GF-D8 (cell line): ENCODE data around the gene JMJD4.

Experiments
- DNase-seq: peaks from one replicate; lab custom pipeline; 2025; lab: John Stamatoyannopoulos, UW

The JMJD4 gene

GRCh38 chr1:227768640-227769039 is 33.5 kb upstream of the JMJD4 start:
- no peak for DNase-seq

GRCh38 chr1:227768125-227768439 is 33.0 kb upstream of the JMJD4 start:
- DNase-seq, result no peak

DNA sequence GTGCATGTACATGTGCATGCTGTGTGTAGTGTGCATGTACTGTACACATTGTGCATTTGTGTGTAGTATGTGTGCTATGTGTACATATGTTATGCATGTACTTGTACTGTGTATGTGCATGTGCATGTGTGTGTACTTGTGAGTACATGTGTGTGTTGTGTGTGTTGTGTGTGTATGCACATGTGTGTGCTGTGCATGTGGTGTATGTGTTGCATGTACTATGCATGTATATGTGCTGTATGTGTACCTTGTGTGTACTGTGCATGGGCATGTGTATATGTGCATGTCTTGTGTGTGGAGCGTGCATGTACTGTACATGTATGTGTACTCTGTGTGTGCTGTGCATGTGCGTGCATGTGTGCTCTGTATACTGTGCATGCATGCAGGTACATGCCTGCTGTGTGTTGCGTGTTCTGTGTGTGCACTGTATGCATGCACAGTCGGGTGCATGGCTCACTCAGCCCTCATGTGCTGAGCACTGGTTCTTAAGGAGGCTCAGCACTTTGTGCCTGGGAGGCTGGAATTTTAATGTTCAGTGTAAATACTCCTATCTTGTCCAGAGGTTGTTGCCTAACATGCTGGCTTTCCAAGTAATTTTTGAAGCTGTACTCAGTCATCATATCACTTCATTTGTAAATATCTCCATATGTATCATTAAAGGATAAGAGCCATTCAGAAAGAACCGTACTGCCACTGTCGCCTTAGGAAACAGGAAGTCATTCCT is 32.5 kb upstream of the JMJD4 start:
- DNase-seq, result no peak

DNA sequence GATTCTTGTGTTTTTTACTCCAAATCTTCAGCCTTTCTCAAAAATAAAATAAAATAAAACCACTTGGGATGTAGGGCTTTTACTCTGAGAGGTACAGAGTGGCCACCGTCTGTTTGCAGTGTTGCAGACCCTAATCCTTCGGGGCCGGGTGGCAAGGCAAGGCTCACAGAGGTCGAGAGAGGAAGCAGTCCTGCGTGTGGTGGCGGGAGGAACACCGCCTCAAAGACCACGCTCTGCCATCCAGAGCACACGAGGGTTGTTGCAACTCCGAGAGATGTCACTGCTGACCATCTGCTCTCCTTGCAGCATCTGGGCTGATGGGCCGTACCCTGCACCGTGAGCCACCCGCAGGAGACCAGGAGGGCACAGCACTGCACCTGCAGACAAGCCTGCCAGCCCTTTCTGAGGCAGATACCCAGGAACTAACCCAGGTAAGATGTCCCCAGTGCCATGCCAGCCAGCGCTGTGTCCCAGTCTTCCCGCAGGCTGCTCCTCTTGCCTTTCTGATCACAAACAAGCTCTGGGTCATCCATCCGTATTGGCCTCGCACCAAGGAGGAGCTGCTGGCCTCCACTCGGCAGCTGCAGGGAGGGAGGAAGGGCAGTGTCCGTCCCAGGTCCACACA is 31.7 kb upstream of the JMJD4 start:
- DNase-seq, result no peak

DNA sequence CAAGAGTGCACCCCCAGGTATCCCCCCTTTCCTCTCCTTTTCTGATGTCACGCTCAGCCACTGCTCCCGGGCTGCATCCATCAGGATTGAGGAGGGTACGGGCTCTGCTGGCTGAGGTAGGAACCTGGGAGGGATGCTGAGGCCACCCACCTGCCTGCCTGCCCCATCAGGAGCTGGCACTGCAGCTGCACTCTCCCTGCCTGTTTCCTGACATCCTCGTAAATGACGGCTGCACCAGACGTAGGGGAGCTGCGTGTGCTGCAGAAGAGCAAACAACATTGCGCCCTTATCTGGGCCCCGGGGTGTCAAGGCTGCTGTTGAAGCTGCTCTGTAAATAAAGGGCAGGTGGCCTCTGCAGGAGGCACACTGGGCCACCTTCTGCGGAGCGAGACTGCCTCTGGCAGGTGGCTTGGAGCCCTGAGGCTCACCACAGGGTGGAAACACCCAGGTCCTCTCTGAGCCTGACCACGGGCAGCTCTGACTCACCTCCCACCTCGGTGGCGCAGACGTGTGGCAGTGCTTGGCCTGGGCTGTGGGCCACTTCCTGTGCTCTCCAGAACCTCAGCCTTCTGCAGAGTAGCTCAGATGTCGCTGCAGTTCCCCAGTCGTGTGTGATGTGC is 31.0 kb upstream of the JMJD4 start:
- DNase-seq, result peak; percentile 39

- no peak for DNase-seq
Observed at GRCh38 chr1:227765261-227766014, 30.3 kb upstream of the JMJD4 start.

DNA sequence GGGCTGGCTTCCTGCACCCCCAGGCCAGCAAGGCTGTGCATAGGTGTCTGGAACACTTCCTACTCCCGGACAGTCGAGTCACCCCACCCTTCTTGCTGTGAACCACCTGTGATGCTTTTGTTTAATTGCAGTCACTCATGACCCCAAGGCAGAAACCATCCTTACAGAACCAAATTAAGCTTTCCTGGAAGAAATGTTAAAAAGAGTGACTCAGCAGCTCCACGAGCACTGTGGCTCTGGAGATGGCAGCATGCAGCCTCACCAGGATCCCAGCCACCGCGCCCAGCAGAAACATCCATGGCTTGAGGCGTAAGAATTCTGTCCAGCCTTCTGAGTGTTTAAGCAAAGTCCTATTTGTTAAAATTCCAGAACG is 28.9 kb upstream of the JMJD4 start:
- no peak for DNase-seq

DNA sequence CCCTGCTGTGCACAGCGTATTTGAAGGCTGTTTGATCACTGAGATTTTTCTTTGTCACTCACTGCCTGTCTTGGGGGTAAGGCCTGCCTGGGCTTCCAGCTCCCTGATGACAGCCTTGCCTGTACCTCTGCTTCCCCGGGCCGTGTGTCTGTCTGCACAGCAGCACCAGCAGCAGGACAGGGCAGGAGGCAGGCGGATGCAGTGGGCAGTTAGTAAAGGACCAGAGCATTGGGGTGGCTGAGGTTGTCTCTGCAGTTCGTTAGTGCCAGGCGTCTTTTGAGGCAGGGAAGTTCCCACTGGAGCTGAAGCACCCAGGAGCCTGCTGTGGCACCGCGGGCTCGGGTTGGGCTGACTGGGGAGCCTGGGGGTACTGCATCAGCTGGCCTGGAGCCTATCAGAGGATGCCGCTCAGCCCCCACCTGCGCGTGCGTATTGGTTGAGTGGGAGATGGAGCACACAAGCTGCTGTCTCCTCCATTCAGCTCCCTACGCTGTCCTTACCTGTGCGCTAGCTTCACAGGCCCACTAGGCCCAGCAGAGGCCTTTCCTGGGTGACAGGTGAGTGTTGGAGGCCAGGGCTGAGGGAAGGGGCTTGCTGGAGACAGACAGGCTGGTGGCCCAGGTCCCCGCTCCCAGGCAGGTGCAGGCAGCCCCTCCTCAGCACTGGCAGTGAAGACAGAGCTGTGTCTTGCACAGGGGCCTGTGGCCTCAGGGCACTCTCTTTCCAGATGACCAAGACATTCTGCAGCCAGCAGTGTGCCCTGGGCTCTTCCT is 28.3 kb upstream of the JMJD4 start:
- no peak for DNase-seq

- peak; percentile 44 for DNase-seq
Observed at GRCh38 chr1:227762231-227762911, 27.3 kb upstream of the JMJD4 start.

DNA sequence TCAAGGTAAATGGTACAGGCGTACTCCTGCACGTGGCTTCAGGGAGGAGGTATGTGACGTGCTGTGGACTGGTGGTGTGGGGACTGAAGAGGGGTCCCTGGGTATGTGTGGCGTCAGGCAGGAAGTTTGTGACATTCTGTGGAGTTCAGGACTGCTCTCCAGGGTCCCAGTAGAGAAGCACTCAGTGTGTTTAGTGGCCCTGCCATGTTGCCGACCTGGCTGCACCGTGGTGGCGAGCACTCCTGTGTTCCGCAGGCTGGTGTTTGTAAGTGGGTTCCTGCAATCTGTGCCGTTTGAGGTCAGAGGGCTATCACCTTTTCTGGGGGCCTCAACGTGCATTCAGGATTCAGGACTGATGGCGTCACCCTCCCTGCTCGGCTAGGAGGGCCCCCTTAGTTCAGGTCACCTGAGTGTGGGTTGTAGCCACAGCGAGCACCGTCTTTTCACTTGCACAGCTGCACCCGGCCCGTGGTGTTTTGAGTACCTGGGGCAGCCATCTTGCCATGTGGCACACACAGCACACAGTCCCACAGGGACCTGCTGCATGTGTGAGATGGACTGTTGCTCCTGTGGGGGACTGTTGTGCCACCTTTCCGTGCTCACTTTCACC is 26.6 kb upstream of the JMJD4 start:
- DNase-seq, result no peak

GRCh38 chr1:227760377-227760776 is 25.3 kb upstream of the JMJD4 start:
- no peak for DNase-seq

DNA sequence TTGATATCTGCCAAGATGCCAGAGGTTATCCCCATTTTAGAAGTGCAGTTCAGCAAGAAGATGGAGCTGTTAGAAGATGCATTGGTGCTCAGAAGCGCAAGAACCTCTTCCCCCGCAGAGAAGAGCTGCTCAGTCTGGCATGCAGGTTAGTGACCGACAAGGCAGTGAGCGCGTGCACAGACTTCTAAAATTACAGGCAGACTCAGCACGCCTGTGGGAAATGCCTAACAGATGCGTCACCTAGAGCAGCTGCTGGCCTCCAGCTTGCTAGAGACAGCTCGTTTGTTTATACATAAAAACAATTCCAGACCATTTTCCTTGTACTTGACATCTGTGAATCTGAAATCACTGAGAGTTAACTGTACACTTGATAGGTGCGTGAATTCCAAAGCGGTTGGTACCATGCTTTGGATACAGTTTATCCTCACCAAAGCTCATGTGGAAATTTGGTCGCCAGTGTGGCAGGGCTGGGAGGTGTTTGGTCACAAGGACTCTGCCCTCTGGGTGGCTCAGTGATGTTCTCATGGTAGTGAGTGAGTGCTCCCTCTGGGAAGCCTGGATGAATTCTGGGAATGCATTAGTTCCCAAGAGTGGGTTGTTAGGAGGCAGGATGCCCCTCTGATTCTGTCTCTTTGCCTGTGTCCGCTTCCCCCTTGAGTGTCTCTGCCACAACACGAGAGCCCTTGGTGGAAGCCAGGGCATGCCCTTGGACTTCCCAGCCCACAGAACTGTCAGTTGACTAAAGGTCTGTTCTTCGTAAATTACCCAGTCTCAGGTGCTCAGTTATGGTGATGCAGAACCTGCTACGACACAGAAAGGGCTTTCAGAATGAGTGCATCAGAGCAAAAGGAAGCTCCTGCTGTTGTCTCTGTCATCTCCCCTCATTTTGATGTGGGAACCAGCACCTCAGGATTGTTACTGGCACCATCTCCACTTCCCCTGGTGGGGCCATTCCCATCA is 24.5 kb upstream of the JMJD4 start:
- DNase-seq, result no peak

- DNase-seq, result no peak
Observed at GRCh38 chr1:227758366-227758765, 23.3 kb upstream of the JMJD4 start.

DNA sequence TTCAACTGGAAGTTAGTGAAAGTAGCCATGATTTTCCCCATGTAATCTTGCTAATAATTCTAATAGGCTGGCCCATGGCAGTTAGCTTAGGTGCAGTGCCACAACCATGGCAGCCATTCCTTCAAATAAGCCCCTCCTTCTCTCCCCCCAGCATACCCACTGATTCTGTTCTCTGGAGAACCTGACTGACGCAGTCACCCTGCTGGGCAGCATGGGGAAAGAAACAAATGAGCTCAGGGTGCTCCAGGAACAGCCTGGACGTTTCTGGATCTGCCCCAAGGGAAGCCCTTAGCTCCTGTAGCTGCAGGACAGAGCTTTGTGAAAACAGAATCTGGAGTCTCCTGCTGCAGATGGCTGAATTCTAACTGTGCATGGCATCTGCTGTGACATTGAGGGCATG is 22.7 kb upstream of the JMJD4 start:
- no peak for DNase-seq

GRCh38 chr1:227756172-227756959 is 21.3 kb upstream of the JMJD4 start:
- DNase-seq, result no peak

DNA sequence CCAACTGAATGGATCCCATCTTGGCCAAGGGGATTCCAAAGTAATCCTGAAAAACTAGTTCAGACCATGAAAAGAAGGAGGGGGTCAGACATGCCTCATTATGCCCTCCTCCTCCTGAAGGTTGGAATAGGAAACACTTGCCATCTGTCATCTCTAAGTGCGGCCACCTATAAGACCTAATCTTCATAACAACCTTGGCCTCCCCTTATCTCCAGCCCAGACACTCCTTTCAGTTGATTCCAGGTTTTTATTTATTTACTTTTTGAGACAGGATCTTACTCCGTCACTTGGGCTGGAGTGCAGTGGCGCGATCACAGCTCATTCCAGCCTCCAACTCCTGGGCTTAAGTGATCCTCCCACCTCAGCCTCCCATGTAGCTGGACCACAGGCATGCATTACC is 19.9 kb upstream of the JMJD4 start:
- no peak for DNase-seq

GRCh38 chr1:227753999-227754711 is 19.1 kb upstream of the JMJD4 start:
- no peak for DNase-seq

DNA sequence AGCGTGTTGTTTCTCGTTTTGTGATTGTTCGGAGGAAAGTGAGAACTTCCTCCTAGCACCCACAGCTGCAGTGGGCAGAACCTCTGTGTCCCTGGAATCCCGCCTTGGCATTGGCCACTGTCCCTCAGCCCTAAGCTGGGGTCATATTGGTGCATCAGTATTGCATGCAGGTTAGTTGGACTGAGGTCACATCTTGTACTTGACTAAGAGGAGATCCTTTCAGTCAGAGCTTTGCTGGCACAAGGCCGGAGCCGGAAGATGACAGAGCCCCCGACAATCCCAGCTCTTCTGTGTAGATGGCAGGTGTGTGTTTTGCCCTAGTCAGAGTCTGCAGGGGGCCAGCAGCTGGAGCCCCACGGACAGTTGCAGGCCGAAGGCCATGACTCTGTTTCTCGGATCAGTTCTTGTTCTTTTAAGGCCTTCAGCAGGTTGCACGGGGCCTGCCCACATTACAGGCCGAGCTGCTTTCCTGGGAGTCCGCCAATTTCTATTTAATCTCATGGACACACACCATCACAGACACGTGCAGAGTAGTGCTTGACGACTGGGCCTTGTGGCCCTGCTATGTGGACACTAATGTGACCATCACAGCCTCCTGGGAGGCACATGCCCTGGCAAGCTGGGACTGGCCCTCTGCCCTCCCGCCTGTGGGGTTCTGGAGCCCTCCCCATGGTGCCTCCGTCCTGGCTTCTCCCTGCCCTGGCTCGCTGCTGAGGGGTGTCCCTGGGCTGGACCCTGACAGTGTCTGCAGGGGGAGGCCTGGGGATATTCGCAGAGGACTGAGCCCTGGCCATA is 15.0 kb upstream of the JMJD4 start:
- no peak for DNase-seq
